AG09309 (cell line): ENCODE measurements around the gene MOB3B.
"Not testable (repeated sequence)": the region's sequence is repeated elsewhere in the genome, so short reads cannot be mapped to it uniquely, and the experiment has no call there.

Experiments
- DNase-seq: peaks from one replicate; pipeline ENCODE4 v3.0.0-alpha.2; 2010; ENCODE audit warnings: low read depth
- H3K4me3 ChIP-seq: 2 replicates; pipeline ENCODE4 v1.5.1; 2011; ENCODE audit warnings: mild to moderate bottlenecking, low read depth, low read length, moderate library complexity; ENCODE audit not compliant: control insufficient read depth
- TF ChIP-seq, protein P1 (sequence below): IDR thresholded peaks from 2 replicates; pipeline ENCODE4 v1.5.1; 2011; ENCODE audit warnings: mild to moderate bottlenecking, low read depth, low read length, inconsistent platforms; ENCODE audit not compliant: insufficient read depth, control insufficient read depth; ENCODE audit errors: missing control alignments

Gene MOB3B

DNA sequence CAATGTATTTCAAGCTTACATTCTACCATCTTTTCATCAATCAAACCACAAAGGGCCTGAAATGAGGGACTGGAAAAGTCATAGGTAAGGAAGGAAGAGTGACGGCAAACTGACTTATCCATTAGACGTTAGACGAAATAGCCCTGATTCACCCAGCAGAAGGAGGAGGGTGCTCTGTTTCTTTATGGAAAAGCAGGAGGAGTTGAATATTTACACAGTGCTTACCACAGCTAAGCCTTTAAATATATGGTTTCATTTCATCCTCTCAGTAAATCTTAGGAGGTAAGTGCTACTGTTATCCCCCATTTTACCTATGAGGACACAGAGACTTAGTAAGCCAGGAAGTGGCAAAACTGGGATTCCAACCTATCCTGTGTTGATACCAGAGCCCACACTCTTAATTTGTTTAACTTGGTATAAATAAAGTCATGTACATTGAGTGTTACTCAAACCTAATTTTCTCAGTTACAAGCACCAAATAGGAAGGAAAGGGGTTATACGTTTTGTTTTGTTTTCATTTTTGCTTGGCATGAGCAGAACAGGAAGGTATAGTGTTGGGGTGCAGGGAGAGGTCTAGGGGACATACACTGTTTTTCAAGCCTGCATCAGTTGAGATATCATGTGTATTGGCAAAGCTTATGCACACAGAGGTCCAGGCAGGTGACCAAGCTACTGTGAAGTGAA is 103.6 kb downstream of the MOB3B start:
- H3K4me3 ChIP-seq: no peak overlapping the region
- no peak for DNase-seq
- TF ChIP-seq, protein P1, sequence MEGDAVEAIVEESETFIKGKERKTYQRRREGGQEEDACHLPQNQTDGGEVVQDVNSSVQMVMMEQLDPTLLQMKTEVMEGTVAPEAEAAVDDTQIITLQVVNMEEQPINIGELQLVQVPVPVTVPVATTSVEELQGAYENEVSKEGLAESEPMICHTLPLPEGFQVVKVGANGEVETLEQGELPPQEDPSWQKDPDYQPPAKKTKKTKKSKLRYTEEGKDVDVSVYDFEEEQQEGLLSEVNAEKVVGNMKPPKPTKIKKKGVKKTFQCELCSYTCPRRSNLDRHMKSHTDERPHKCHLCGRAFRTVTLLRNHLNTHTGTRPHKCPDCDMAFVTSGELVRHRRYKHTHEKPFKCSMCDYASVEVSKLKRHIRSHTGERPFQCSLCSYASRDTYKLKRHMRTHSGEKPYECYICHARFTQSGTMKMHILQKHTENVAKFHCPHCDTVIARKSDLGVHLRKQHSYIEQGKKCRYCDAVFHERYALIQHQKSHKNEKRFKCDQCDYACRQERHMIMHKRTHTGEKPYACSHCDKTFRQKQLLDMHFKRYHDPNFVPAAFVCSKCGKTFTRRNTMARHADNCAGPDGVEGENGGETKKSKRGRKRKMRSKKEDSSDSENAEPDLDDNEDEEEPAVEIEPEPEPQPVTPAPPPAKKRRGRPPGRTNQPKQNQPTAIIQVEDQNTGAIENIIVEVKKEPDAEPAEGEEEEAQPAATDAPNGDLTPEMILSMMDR: no peak

DNA sequence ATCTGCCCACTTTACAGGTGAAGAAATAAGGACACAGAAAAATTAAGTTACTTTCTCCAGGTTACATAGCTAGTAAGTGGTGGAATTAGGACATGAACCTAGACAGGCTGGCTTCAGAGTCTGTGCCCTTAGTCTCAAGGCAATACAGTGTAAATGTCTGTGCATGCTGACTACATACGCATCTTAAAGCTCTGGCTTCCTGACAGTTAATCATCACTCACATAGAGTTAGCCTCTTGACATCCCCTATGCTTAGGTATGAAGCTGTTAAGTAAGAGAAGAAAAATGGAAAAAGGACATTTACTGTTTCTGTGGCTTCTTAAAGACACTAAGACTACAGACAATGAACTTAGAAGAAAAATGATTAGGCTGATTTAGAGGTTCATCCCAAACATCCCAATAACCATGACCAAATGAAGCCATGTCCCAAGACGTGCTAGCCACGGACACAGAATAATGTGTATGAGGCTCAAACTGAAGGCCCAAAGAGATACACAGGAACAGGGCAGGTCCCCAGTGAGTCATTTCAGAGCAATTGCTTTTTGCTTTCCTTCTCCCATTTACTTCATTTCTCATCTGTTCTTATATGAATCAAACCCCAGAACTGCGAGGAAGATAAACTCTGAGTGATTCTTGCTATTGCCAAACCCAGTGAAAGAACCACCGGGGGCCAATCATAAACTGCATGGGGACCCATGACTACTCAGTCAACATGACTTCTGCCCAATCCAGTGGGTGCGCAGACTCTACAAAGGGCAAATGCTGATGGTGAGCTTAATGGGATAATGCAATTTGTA is 105.5 kb downstream of the MOB3B start:
- no peak for DNase-seq
- TF ChIP-seq, protein P1: no peak
- H3K4me3 ChIP-seq: no peak overlapping the region

DNA sequence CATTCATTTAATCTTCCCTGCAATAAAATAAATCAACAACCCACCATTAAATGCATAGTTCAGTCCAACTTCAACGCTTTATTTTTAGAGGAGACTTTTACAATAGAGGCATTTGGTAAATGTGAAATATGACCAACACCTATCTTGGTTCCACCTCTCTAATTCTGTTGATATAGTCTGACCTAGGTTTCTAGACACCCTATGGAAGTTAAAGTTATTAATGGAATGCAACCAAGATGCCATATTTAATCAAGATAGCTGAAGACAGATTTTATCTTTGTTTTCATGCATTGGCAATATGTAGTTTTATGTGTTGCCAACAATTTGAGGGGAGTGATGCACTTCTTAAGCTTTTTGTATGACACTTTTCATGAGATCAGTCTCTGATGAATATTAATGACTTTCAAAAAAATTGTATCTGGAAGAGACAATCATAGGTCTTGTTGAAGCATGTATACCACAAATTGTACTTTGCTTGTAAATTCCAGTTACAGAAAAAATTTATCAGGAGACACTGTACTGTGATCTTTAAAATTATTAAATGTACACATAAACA is 107.3 kb downstream of the MOB3B start:
- H3K4me3 ChIP-seq: no peak overlapping the region
- TF ChIP-seq, protein P1: no peak
- no peak for DNase-seq

DNA sequence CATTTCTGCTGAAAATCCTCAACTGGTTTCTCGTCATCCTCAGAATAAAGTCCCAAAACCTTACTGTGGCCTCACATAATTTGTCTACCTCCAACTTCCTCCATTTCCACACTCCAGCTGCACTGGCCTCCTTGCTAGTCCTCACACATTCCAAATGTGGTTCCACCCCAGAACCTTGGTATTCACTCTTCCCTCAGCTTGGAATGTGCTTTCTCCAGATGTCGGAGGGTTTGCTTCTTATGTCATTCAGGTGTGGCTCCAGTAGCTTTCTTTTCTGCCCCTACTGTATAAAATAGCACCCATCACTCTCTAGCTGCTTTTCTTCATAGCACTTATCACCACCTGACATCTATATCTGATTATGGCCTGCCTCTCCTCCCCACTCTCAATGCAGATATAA is 108.0 kb downstream of the MOB3B start:
- TF ChIP-seq, protein P1: no peak
- H3K4me3 ChIP-seq: no peak overlapping the region
- DNase-seq: no peak

DNA sequence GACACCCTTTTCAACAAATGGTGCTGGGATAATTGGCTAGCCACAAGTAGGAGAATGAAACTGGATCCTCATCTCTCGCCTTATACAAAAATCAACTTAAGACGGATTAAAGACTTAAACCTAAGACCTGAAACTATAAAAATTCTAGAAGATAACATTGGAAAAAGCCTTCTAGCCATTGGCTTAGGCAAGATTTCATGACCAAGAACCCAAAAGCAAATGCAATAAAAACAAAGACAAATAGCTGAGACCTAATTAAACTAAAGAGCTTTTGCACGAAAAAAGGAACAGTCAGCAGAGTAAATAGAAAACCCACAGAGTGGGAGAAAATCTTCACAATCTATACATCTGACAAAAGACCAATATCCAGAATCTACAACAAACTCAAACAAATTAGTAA is 110.1 kb downstream of the MOB3B start:
- not testable (repeated sequence) for H3K4me3 ChIP-seq, DNase-seq

DNA sequence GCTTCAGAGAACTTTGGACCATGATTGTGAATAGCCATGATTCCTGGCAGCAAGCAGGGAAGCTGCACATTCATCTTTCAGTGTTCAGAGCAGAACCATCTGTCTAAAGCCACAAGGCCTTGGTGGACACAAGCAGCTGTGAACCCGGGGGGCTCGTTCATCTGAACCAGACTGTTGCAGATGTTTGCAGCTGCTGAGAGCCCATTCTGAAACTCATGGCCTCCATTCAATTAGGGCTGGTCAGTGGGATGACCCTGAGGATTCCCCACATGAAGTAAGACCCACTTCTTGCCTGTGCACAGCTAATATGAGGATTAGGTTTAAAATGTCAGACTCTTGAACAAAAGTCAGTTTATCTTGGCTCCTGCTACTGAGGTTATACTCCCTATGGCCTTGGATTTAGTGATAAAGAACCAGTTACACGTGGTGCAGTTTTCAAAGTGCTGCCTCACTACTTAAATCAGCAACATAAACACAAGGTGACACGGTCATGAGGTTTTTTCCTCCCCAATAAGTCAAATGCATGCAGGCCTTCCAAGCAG is 115.3 kb downstream of the MOB3B start:
- no peak for DNase-seq
- TF ChIP-seq, protein P1: no peak
- no peak overlapping the region for H3K4me3 ChIP-seq

DNA sequence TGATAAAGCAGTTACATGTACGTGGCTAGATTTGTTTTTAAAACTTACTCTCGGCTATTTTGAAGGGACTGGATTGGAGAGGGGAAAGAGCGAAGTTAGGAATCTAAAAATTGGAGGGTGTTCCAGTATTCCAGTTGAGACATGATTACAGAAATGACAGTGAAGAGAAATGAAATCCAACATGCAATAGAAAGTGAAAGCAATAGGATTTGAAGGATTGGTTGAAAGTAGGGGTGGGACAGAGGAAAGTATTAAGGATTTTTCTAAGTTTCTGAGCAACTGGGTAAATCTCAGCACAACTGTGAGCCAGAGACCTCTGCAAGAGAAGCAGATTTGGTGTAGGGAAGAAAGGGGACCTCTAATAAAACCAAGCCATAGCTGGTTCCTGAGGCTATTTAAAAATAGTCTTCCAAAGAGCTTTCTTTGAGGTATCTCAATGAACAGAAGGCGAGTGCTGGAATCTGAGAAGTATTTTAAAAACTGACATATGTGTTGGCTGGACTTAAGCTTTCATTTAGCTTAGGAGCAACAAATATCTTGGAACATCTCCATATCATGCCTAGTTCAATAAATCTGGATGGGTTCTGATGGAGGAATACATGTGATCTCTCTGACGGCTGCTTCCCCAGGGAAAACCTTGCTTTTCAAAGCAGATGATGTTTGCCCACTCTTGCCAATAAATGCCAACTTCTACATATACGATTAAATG is 115.9 kb downstream of the MOB3B start:
- DNase-seq: no peak
- TF ChIP-seq, protein P1: no peak
- no peak overlapping the region for H3K4me3 ChIP-seq
